Measurements from ENCODE around the gene RGS4.
"Not testable (repeated sequence)": the region's sequence is repeated elsewhere in the genome, so short reads cannot be mapped to it uniquely, and the experiment has no call there.

RGS4 gene

GRCh38 chr1:163069655-163070277, 605 bp downstream of the RGS4 start:
- DNase-seq, result no peak

- no peak for DNase-seq
These were observed 2.5 kb downstream of the RGS4 start for GRCh38 chr1:163071405-163072255.

GRCh38 chr1:163072658-163073057, 3.5 kb downstream of the RGS4 start:
- DNase-seq, result no peak

GRCh38 chr1:163074004-163074403, 4.8 kb downstream of the RGS4 start:
- DNase-seq, result no peak

GRCh38 chr1:163074716-163075284, 5.6 kb downstream of the RGS4 start:
- no peak for DNase-seq

GRCh38 chr1:163076044-163076443, 6.9 kb downstream of the RGS4 start:
- no peak for DNase-seq

GRCh38 chr1:163076446-163076845, 7.3 kb downstream of the RGS4 start:
- DNase-seq, result no peak

- no peak for DNase-seq
These were observed 8.0 kb downstream of the RGS4 start for GRCh38 chr1:163076981-163077761.

GRCh38 chr1:163082971-163083370, 13.8 kb downstream of the RGS4 start:
- DNase-seq, result no peak

GRCh38 chr1:163083690-163084089, 14.5 kb downstream of the RGS4 start:
- no peak for DNase-seq

GRCh38 chr1:163084330-163084729, 15.2 kb downstream of the RGS4 start:
- DNase-seq, result no peak

GRCh38 chr1:163085041-163085903, 16.1 kb downstream of the RGS4 start:
- DNase-seq, result no peak

GRCh38 chr1:163085904-163086268, 16.7 kb downstream of the RGS4 start:
- no peak for DNase-seq

- not testable (repeated sequence) for DNase-seq
These were observed 20.0 kb downstream of the RGS4 start for GRCh38 chr1:163089117-163089516.

- no peak for DNase-seq
These were observed 21.3 kb downstream of the RGS4 start for GRCh38 chr1:163090321-163090945.

- no peak for DNase-seq
These were observed 24.0 kb downstream of the RGS4 start for GRCh38 chr1:163093169-163093568.

- DNase-seq, result no peak
These were observed 24.4 kb downstream of the RGS4 start for GRCh38 chr1:163093579-163093978.

- no peak for DNase-seq
These were observed 25.0 kb downstream of the RGS4 start for GRCh38 chr1:163094182-163094581.

- no peak for DNase-seq
These were observed 25.4 kb downstream of the RGS4 start for GRCh38 chr1:163094589-163094988.

GRCh38 chr1:163095213-163095612, 26.1 kb downstream of the RGS4 start:
- DNase-seq, result no peak

- DNase-seq, result no peak
These were observed 33.4 kb downstream of the RGS4 start for GRCh38 chr1:163102590-163102989.

All from GOT3 (cell line).